GM19240 (cell line): ENCODE data around the gene ZBTB7A.

Source experiments
- DNase-seq: peaks from one replicate; pipeline ENCODE4 v3.0.0; 2011; ENCODE audit warnings: low spot score; ENCODE audit not compliant: insufficient read length

Gene ZBTB7A

DNA sequence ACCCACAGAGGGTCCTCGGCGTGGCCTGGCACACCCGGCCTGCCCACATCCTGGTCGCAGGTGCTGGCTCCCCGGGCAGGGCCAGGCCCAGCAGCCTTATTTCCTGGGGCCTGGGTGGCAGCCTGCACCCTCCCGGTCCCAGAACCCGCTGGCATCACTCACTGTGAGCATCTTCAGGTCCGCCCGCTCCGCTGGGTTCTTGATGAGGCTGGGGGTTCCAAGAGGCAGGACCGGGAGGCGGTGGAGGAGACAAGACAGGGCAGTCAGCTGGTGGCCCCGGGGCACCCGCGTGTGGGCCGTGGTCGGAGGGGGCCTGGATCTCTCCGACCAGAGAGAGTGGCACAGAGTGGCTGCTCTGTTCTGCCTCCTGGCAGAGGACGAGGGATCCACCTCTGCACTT lies 27.6 kb upstream of the ZBTB7A start:
- no peak for DNase-seq

DNA sequence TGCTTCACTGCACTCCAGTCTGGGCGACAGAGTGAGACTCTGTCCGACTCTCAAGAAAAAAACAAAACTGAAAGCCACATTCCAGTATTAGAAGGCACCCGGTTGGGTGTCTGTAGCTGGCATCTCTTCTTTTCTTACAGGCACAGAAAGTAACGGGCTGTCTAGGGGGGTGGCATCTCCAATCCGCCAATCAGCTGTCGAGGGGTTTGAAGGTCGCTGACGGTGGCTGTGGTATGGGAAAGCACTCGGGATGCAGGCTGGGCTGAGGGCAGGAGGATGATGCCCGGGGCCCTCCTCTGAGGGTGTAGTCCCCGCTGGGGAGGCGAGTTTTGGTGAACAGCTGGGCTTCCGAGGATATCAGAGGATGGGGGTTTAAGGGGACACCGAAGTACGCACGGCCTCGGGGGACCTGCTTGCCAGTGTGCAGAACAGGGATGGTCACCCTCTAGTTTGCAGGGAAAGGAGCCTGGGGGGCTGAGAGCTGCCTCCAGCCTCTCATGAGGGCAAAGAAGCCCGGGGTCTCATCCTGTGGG lies 27.0 kb upstream of the ZBTB7A start:
- no peak for DNase-seq

DNA sequence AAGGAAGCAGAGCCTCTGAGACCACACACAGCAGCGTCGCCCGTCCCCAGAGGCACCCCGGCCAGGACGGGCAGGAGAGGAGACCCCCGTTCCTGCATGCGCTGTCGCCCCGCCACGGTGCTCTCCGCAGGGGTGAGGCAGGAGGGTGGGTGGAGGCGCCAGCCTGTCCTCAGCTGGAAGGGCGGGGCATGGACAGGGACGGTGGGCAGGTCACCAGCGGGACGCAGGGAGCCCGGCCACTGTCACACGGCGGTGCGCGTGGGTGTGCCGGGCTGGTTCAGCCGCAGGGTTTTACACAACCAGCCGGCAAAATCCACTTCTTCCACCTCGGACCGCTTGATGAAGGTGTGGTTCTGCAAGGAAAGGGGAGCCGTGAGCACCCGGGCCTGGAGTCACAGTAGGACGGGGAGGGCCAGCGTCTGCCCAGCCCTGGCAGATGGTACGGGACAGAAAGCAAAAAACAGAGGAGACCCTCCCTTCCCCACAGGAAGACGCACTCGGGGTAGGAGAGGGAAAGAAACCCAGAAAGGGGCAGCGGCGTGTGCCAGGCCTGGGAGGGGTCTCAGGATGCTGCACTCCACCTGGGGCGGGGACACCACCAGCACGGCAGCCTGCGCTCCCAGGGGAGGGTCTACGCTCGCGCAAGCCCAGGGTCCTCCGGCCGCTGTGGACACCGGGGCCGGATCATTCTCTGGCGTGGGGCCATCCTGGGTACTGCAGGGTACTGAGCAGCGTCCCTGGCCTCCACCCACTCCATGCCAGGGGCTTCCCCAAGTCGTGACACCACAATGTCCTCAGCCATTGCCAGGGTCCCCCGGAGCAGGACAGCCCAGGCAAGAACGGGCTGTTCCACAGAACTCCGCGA lies 23.9 kb upstream of the ZBTB7A start:
- DNase-seq: no peak

DNA sequence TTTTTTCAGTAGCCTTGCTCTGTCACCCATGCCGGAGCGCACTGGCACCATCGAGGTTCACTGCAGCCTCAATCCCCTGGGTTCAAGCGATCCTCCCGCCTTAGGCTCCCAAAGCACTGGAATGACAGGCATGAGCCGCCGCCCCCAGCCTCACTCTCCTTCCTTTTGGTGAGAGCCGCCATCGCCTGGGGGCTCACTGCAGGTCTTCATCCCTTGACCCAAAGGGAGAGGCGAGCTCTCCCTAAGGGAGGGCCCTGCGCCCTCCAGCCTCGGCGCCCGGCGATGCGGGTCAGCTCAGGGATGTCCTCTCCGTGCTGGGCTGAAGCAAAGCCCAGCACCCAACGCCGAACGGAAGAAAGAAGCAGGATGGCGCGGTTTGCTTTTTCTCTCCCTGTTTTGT lies 23.2 kb upstream of the ZBTB7A start:
- no peak for DNase-seq

DNA sequence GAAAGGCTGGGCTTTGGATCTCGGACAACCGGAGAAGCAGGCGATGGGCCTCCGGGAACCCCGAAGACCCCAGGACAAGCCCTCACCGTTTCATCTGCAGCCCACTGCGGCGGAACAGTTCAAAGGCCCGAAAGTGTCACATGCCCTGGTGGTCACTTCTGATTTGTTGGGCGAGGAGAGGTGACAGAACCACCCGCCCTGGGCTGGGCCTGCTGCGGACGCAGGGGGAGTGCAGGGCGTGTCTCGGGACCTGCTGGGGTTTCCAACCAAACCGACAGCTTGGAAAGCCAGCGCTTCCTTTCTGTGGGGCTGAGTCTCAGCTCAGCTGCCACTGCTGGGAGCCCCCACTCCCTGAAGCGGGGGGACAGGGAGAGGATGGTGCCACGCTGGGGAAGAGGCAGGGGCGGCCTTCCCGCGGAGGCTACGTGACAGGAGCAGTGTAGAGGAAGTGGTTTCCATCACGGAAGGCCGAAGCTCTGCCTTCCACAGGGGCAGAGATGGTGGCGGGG lies 22.8 kb upstream of the ZBTB7A start:
- DNase-seq: no peak

DNA sequence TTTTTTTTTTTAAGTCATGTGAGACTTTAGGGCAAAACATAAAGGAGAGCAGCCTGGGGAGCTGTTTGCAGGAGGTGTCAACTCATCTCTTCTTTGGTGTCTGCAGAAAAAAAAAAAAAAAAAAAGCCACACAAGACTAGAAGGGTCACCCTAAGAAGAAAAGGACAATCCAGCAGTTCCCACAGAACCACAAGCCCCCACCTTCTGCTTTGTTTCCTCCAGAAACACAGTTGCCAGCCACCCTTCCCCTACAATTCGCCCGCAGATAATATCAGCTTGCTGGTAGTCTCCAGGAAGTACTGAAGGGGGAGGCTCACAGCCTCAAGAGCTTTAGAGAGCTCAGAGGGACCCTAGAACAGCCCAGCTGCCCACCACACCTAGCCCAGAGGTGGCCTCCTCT lies 22.3 kb upstream of the ZBTB7A start:
- no peak for DNase-seq

DNA sequence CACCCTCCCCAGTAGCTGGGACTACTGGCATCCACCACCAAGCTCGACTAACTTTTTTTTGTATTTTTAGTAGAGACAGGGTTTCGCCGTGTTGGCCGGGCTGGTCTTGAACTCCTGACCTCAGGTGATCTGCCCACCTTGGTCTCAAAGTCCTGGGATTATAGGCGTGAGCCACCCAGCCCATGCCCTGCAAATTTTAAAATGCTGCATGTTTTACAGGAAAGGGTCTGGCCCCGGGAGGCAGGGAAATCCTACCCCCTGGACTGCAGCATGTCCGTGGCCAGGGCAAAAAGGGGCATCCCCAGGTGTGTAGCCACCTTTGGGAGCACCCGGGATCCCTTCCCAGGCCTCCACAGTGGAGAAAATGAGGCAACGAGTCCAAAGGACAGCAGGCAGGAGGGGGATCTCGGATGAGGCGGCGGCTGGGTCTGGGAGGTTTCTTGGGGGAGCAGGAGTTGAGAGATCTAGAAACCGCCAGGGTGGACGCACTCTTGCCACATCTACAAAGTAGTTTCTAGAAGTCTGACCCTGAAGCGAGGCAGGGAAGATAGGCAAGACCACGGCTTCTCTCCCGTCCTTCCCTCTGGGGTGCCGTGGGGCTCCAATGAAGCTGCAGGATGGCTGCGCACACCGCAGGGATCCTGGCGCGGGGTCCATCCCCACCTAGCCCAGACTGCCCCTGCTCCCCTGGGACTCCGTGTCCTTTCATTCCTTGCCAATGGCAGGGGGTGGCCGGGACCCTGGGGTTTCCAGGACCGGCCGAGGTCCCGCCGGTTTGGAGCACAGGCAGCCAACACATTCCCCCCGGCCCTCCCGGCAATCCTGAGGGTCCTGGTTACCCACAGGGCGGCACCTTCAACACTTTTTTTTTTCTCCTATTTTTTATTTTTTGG lies 21.3 kb upstream of the ZBTB7A start:
- no peak for DNase-seq

DNA sequence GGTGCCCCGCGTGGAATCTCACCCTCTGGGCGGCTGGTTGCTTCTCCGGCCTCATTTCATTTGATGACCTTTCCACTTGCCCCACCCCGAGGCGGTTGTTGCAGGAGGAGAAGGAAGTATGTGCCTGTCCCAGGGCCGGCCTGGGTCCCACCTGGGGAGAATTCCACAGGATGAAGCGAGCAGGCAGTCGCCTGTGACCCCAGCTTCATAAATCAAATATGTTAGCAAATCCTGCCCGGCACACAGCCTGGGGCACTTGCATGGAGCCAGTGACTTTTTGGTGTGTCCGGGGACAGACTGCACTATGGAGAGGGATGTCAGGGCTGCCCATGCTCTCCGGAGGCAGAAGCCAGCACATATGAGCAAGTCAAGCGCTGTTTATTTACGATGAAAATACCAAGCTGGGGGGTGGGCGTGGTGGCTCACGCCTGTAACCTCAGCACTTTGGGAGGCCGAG lies 19.7 kb upstream of the ZBTB7A start:
- no peak for DNase-seq

DNA sequence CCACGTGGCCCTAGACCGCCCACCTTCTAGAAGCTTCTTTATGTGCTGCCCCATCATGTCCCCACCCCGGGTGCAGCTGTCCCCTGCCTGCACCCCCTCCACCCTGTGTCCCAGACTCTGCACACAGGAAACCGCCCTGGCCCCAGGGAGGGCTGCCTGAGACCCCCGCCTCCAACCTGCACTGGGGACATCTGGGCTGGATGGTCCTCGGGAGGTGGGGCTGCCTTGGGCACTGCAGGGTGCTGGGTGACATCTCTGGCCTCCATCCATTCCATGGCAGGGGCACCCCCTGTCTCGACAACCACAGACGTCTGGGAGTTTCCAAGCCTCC lies 17.8 kb upstream of the ZBTB7A start:
- DNase-seq: no peak

DNA sequence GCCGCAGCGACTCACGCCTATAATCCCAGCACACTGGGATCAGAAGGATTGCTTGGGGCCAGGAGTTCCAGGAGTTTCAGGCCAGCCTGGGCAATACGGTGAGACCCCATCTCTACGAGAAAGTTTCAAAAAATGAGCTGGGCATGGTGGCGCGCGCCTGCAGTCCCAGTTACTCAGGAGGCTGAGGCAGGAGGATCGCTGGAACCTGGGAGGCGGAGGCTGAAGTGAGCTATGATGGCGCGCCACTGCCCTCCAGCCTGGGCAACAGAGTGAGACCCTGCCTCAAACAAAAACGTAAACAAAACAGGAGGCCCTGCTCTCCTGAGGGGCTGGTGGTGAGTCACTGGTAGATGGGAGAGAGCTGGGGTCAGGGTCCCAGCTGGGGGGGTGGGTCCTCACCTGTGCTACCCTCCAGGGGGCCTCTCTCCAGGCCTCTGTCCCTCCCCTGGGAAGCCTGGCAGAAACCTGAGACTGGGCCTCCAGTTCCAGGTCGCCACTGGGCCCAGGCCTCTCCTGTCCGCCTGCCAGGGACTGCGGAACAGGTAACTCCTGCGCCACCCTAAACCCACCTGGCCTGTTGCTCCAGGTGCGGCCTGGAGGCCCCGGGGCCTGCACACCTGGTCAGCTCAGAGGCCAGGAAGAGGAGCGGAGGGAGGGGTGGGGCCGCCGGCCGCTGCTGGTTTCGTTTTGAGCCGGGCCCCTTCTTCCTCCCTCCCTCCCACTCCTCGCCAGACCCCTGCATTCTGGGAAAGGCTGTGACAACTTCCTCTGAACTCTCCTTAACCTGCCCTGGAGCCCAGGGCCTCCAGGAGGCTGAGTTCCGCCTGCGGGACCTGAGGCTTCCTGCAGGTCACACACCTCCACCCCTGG lies 17.2 kb upstream of the ZBTB7A start:
- DNase-seq: no peak

DNA sequence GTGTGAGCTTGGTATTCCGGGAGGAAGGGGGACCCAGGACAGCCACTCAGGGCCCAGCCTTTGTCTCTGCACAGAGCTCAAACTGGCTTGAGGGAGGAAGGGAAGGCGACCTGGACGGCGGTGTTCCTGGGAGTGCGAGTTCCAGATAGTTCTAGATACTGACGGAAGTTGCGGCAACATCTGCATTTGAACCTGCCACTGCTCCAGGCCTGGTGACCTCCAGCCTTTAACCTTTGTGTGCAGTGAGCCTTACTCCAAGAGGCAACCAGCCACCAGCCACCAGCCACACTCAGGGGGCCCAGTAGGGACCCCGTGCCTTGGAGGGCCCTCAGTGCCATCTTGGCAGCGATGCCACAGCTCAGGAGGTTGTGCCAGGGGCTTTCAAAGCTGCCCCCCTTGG lies 15.5 kb upstream of the ZBTB7A start:
- no peak for DNase-seq

DNA sequence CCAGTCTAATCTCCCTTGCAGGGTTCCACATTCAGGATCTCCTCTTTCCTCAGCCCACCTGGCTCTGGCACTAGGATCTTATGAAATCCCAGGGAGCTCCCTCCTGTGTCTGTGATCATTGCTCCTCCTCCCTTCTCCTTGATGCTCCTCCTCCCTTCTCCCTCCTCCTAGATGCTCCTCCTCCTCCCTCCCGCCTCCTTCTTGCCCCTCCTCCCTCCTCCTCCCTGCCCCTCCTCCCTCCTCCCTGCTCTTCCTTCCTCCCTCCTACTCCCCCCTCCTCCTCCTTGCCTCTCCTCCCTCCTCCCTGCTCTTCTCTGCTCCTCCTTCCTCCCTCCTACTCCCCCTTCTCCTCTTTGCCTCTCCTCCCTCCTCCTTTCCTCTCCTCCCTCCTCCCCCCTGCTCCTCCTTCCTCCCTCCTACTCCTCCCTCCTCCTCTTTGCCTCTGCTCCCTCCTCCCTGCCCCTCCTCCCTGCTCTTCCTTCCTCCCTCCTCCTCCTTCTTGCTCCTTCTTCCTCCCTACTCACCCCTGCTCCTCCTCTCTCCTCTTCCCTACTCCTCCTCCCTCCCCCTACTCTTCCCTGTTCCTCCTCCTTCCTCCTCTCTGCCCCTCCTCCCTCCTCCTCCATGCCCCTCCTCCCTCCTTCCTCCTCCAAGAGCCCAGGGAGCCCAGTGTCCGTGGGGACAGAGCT lies 14.9 kb upstream of the ZBTB7A start:
- no peak for DNase-seq

DNA sequence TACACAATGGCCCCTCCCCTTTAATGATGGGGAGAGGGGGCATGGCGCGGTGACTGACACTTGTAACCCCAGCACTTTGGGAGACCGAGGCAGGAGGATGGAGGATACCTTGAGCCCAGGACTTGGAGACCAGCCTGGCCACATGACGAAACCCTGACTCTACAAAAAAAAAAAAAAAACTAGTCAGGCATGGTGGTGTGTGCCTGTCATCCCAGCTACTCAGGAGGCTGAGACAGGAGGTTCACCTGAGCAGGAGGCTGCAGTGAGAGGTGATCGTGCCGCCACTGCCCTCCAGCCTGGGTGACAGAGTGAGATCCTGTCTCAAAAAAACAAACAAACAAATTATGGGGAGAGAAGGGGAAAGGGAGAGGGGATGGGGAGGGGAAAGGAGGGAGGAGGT lies 13.8 kb upstream of the ZBTB7A start:
- no peak for DNase-seq

DNA sequence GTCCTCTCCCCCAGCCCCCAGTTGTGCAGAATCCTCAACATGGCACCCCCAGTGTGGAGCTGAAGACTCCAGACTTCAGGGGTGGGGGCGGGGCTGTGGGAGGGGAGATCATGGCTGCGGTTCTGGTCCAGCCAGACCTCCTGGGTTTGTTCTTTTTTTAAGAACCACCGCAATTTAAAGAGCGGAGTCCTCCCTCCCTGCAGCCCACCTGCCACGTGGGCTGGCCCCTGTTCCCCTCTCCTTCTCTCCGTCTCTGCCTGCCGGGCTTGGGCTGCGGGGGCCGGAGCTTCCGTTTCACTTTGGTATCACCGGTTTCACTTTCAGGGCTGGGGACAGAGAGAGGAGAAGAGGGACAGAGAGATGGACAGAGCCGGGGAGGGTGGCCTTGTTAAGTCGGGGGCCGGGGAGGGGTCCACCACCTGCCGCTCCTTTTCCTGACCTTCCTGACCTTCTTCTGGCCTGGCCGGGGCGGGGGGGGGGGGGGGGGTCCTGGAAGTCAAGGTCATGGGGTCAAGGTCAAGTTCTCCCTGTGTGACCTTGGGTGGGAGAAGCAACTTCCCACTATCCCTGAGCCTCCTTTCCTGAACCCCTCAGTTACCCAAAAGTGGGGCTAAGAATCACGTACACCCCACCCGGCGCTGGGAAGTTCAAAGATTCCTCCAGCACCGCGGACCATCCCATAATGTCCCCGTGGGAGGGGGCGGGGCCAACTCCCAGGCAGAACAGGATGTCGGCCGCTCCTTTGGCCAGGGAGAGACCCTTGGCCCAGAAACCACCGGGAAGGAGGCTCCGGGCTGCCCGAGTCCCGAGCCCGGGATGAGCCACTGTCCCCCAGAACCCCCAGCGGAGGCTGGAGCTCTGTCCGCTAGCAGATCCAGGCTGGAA lies 11.3 kb upstream of the ZBTB7A start:
- no peak for DNase-seq

DNA sequence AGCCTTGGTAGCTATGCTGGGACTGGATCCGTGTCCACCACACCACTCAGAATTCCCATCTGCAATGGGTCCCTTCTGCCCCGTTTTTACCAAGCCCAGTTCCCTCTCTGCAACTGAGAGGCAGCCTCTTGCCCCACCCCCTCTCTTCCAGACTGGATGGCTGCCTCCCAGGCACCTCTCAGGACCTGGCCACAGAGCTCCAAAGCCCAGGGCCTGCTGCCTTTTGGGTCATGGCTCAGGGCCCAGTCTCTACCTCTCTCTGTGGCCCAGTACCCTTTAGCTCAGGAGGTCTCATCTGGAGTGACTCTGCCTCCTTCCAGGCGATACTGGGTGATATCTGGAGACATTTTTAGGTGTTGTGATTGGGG lies 10.3 kb upstream of the ZBTB7A start:
- no peak for DNase-seq

DNA sequence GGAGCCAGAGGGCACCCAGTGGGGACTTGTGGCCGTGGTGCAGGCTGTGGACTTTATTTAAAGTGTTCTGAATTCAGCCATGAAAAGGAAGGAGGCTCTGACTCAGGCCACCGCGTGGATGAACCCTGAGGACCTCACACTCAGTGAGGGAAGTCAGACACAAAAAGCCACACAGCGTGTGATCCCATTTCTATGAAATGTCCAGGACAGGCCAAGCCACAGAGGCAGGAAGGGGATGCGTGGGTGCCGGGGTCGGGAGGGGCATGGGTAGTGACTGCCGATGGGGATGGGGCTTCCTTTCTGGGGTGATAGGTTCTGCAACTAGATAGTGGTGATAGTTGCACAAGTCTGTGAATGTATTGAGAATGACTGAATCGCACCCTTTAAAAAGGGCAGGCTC lies 8.7 kb upstream of the ZBTB7A start:
- no peak for DNase-seq

DNA sequence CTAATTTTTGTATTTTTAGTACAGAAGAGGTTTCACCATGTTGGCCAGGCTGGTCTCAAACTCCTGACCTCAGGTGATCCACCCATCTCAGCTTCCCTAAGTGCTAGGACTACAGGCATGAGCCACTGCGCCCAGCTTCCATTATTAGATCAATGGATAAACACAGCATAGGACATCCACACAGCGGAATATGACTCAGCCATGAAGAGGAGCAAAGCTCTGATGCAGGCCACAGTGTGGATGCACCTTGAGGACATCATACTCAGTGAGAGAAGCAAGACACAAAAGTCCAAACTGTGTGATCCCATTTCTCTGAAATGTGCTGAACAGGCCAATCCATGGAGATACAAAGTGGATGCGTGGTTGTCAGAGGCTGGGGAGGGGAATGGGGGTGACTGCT lies 4.9 kb upstream of the ZBTB7A start:
- no peak for DNase-seq

DNA sequence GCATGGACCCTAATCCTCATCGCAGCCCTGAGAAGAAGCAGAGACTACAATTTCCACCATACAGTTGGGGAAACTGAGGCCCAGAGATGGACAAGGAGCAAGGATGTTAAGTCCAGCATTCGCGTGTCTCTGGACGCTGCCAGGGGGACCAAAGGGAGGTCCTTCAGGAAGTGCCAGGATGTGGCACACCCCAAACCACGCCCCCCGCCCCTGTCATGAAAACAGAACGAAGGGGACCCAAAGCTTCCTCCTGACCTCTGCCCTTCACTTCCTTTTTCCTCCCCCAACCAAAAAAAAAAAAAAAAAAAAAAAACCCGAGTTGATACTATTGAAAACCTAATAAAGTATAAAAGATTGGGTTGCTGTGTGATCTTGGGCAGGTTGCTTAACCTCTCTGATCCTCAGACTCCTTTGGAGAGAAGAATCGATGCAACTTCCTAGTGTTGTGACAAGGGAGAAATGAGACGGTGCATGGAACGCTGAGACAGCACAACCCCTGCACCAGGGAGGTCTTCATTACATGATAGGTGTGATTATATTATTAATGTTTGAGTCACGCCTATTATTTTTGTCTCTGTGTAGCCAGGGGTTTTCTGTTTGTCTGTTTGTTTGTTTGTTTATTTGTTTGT lies 2.7 kb upstream of the ZBTB7A start:
- DNase-seq: no peak
